Adrenal gland (tissue), 5 donors: ENCODE results near the gene ABRACL.

ENCODE experiments used
- CTCF ChIP-seq, 6 experiments: fragments of 450-650 bp in 4 of 6; fragments of 200-600 bp in 2 of 6; sonication (generic) in 1 of 6; IDR thresholded peaks; 1 replicate in 5 of 6; 2 replicates in 1 of 6; pipeline versions ENCODE4 v1.5.1 to v1.8.0; 2016 to 2021; ENCODE audit warnings: antibody characterized with exemption in 6 of 6, mild to moderate bottlenecking in 2 of 6, moderate library complexity in 1 of 6
- POLR2A ChIP-seq, 2 donors: fragments of 450-650 bp; IDR thresholded peaks; one replicate each; pipeline ENCODE4 v1.6.1; 2017; ENCODE audit warnings: antibody characterized with exemption in 2 of 2, mild to moderate bottlenecking in 2 of 2, moderate library complexity in 1 of 2
- donor health status: DM: no; HTN: no; CAD: no.

DNA sequence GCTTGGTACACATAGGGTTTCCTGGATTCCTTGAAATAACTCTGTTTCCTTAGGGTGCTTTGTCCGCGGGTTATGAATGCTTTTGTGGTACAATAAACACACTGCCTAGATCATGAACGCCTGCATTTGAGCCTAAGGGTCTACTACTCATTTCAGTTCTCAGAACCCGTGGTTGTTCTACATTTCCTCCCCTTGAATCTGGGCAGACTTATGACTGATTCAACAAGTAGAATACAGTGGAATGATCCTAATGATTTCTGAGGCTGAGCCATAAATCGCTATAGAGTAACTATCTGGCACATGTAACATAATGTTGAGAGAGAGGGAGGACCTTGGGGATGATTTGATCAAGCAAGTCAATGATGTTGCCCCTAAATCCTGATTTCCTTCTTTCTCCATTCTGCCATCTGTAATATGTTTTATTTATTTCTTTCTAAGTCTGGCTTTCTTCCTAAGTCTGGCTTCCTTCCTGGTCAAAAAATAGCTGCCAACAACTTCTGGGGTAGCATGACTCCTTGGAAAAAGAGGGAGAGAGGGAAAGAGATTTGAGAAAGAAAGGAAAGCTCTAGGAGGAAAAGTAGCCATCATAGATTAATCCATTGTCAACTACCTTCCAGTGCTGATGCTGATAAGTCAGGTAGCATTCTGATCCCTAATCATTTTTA lies 23.0 kb downstream of the ABRACL start:
- no peak for TF ChIP-seq CTCF (IDR thresholded peaks at IDR 0.05)
- TF ChIP-seq POLR2A (IDR thresholded peaks at IDR 0.05) = no peak
